Breast epithelium (tissue), 4 donors: ENCODE measurements around the gene TJP1. TPM values are rescaled to one million over a fixed set of nuclear protein-coding genes. Genes with fewer than 3 reads are reported as not detected.

Experiments
- DNase-seq, 2 donors: peaks; one replicate each; pipeline ENCODE4 v3.0.0-alpha.2; 2019; ENCODE audit warnings: low spot score in 2 of 2
- H3K27ac ChIP-seq, 2 donors: fragments of 200-600 bp; sonication (generic) in 1 of 2; one replicate each; pipeline ENCODE4 v1.5.1; 2016 to 2019; ENCODE audit warnings: mild to moderate bottlenecking in 1 of 2
- H3K27me3 ChIP-seq, 2 donors: fragments of 200-600 bp; sonication (generic) in 1 of 2; one replicate each; pipeline versions ENCODE4 v1.5.1 to v1.6.0; 2017 to 2019; ENCODE audit warnings: control low read depth in 1 of 2, mild to moderate bottlenecking in 1 of 2
- H3K36me3 ChIP-seq: fragments of 200-600 bp; one replicate; pipeline ENCODE4 v1.5.1; 2019
- H3K4me1 ChIP-seq, 2 donors: fragments of 200-600 bp; sonication (generic); one replicate each; pipeline ENCODE4 v1.5.1; 2016 to 2019; ENCODE audit warnings: control low read depth in 1 of 2
- H3K4me3 ChIP-seq, 3 donors: fragments of 200-600 bp; sonication (generic); 1 replicate in 2 of 3; 2 replicates in 1 of 3; pipeline ENCODE4 v1.5.1; 2016 to 2019; ENCODE audit warnings: mild to moderate bottlenecking in 3 of 3, moderate library complexity in 2 of 3
- H3K9me3 ChIP-seq, 2 donors: fragments of 200-600 bp; sonication (generic) in 1 of 2; one replicate each; pipeline ENCODE4 v1.5.1; 2016 to 2019; ENCODE audit warnings: control low read depth in 1 of 2
- CTCF ChIP-seq, 3 donors: fragments of 450-650 bp; IDR thresholded peaks; one replicate each; pipeline ENCODE4 v1.5.1; 2016 to 2017; ENCODE audit warnings: antibody characterized with exemption in 3 of 3, mild to moderate bottlenecking in 3 of 3, moderate library complexity in 3 of 3
- POLR2A ChIP-seq: fragments of 450-650 bp; IDR thresholded peaks from one replicate; pipeline ENCODE4 v1.6.1; 2016; ENCODE audit warnings: antibody characterized with exemption, mild to moderate bottlenecking, moderate library complexity
- POLR2AphosphoS5 ChIP-seq, 3 donors: sonication (generic); formaldehyde crosslinking; IDR thresholded peaks; one replicate each; pipeline ENCODE4 v1.6.1; 2017; ENCODE audit warnings: antibody characterized with exemption in 3 of 3
- intact Hi-C: fragments of 100-400 bp; cut with DNase I; formaldehyde crosslinking; loops from one replicate; pipeline ENCODE4 v1.15.1; 2023; ENCODE audit warnings: low total_unique reads
- total RNA-seq, 3 donors: library from RNA; depleted of rRNA; stranded (reverse); fragments of >200 nt; gene quantifications; one replicate each; pipeline ENCODE4 v1.1.0, GENCODE V29; 2016

The TJP1 gene
- total RNA-seq, 3 donors from 2014 or later: 92.8 to 101 (median 97.2) TPM

GRCh38 chr15:29859293-29859692 is 37.0 kb upstream of the TJP1 start:
- no peaks in the 10 kb centered on the region for H3K9me3 ChIP-seq
- H3K27ac ChIP-seq: no peak overlapping the region
- TF ChIP-seq CTCF (IDR thresholded peaks at IDR 0.05) (no peak), POLR2AphosphoS5 (IDR thresholded peaks at IDR 0.05) (no peak), POLR2A (no peak)
- no peak for DNase-seq
- no peaks in the 10 kb centered on the region for H3K36me3 ChIP-seq
- intact Hi-C loops: no loop called here
- H3K4me1 ChIP-seq: no peaks in the 10 kb centered on the region
- H3K27me3 ChIP-seq: no peaks in the 10 kb centered on the region
- no peak overlapping the region for H3K4me3 ChIP-seq

GRCh38 chr15:29857221-29857789 is 35.0 kb upstream of the TJP1 start:
- Histone ChIP-seq H3K27me3 (no peaks in the 10 kb centered on the region), H3K36me3 (no peaks in the 10 kb centered on the region), H3K9me3 (no peaks in the 10 kb centered on the region), H3K4me3 (no peak overlapping the region), H3K27ac (no peak overlapping the region), H3K4me1 (no peaks in the 10 kb centered on the region)
- intact Hi-C loops: no loop called here
- TF ChIP-seq POLR2AphosphoS5 (IDR thresholded peaks at IDR 0.05) (no peak), POLR2A (no peak), CTCF (IDR thresholded peaks at IDR 0.05) (no peak)
- DNase-seq: no peak

GRCh38 chr15:29854413-29854812 is 32.1 kb upstream of the TJP1 start:
- intact Hi-C loops: no loop called here
- no peaks in the 10 kb centered on the region for H3K36me3 ChIP-seq
- peaks cover 0 to 3% of the 10 kb centered on the region in 2 donors for H3K9me3 ChIP-seq
- TF ChIP-seq POLR2A: no peak
- TF ChIP-seq POLR2AphosphoS5 (IDR thresholded peaks at IDR 0.05): no peak
- no peak for TF ChIP-seq CTCF (IDR thresholded peaks at IDR 0.05)
- DNase-seq: no peak
- no peaks in the 10 kb centered on the region for H3K4me1 ChIP-seq
- no peak overlapping the region for H3K27ac ChIP-seq
- H3K27me3 ChIP-seq: no peaks in the 10 kb centered on the region
- H3K4me3 ChIP-seq: no peak overlapping the region

- TF ChIP-seq CTCF (IDR thresholded peaks at IDR 0.05) (no peak), POLR2AphosphoS5 (IDR thresholded peaks at IDR 0.05) (no peak)
- intact Hi-C loops: no loop called here
Observed at GRCh38 chr15:29853211-29853987, 31.1 kb upstream of the TJP1 start.

GRCh38 chr15:29852201-29852600 is 29.9 kb upstream of the TJP1 start:
- no peak for DNase-seq
- Histone ChIP-seq H3K27me3 (no peaks in the 10 kb centered on the region), H3K27ac (no peak overlapping the region), H3K9me3 (peaks cover 0 to 14% of the 10 kb centered on the region in 2 donors), H3K4me1 (no peaks in the 10 kb centered on the region), H3K36me3 (no peaks in the 10 kb centered on the region), H3K4me3 (no peak overlapping the region)
- intact Hi-C loops: no loop called here
- TF ChIP-seq POLR2AphosphoS5 (IDR thresholded peaks at IDR 0.05): no peak
- TF ChIP-seq POLR2A: no peak
- TF ChIP-seq CTCF (IDR thresholded peaks at IDR 0.05): no peak

More at GRCh38 chr15:29853211-29853987, 31.1 kb upstream of the TJP1 start:
- Histone ChIP-seq H3K9me3 (peaks cover 0 to 3% of the 10 kb centered on the region in 2 donors), H3K4me3 (no peak overlapping the region), H3K27me3 (no peaks in the 10 kb centered on the region), H3K36me3 (no peaks in the 10 kb centered on the region), H3K27ac (no peak overlapping the region), H3K4me1 (no peaks in the 10 kb centered on the region)
- DNase-seq: no peak
